CD4-positive, alpha-beta T cell (primary cell): ENCODE measurements around the gene GRK7. TPM values are rescaled to one million over a fixed set of nuclear protein-coding genes. Genes with fewer than 3 reads are reported as not detected.

Source experiments
- ATAC-seq: fragments of 200-7000 bp; cut with Tn5 transposase; one replicate; pipeline ENCODE4 v1.10.0; 2022; ENCODE audit warnings: mild to moderate bottlenecking; ENCODE audit not compliant: poor library complexity
- CTCF ChIA-PET: fragments of 350-600 bp; sonication (Branson Sonifier 250); formaldehyde crosslinking; loops from one replicate; lab custom pipeline; 2021; ENCODE audit warnings: antibody characterized with exemption, inconsistent platforms; lab: Charles Lee
- POLR2A ChIA-PET: fragments of 350-600 bp; sonication (Branson Sonifier 250); formaldehyde crosslinking; loops from one replicate; lab custom pipeline; 2021; ENCODE audit warnings: antibody characterized with exemption, inconsistent platforms; lab: Charles Lee
- DNase-seq, 14 experiments: peaks; one replicate each; pipeline ENCODE4 v3.0.0-alpha.2; 2013 to 2020; ENCODE audit warnings: mixed read lengths in 2 of 14
- H3K27ac ChIP-seq, 2 donors: one replicate each; pipeline versions ENCODE4 v1.5.1 to v1.7.0; 2013; ENCODE audit warnings: low read length in 2 of 2, low read depth in 1 of 2, mild to moderate bottlenecking in 1 of 2
- H3K27me3 ChIP-seq, 2 experiments: 1 replicate in 1 of 2; 2 replicates in 1 of 2; pipeline versions ENCODE4 v1.6.1 to v1.7.0; 2013; ENCODE audit warnings: low read length in 2 of 2, control low read depth in 1 of 2, mild to moderate bottlenecking in 1 of 2, moderate library complexity in 1 of 2; ENCODE audit not compliant: insufficient read depth in 2 of 2, control insufficient read depth in 1 of 2
- H3K36me3 ChIP-seq: one replicate; pipeline ENCODE4 v1.6.1; 2013; ENCODE audit warnings: low read length, control low read depth; ENCODE audit not compliant: insufficient read depth
- H3K4me1 ChIP-seq: one replicate; pipeline ENCODE4 v1.6.1; 2013; ENCODE audit warnings: low read length, control low read depth; ENCODE audit not compliant: insufficient read depth
- H3K4me3 ChIP-seq: one replicate; pipeline ENCODE4 v1.5.1; 2013; ENCODE audit warnings: mild to moderate bottlenecking, low read length, moderate library complexity
- H3K9me3 ChIP-seq, 2 experiments: 1 replicate in 1 of 2; 2 replicates in 1 of 2; pipeline versions ENCODE4 v1.6.1 to v1.7.0; 2013; ENCODE audit warnings: low read length in 2 of 2, mild to moderate bottlenecking in 2 of 2, control low read depth in 1 of 2, moderate library complexity in 1 of 2; ENCODE audit not compliant: control insufficient read depth in 1 of 2, insufficient read depth in 1 of 2
- H3K27ac Mint-ChIP-seq: one replicate; pipeline ENCODE4 v1.8.0; 2020; ENCODE audit warnings: mixed read lengths
- H3K27me3 Mint-ChIP-seq: one replicate; pipeline ENCODE4 v1.8.0; 2021; ENCODE audit warnings: mixed read lengths
- H3K36me3 Mint-ChIP-seq: one replicate; pipeline ENCODE4 v1.8.0; 2021; ENCODE audit warnings: low read depth, mixed read lengths
- H3K4me1 Mint-ChIP-seq: one replicate; pipeline ENCODE4 v1.8.0; 2021; ENCODE audit warnings: low read depth, mixed read lengths
- H3K4me3 Mint-ChIP-seq: one replicate; pipeline ENCODE4 v1.8.0; 2020; ENCODE audit warnings: mild to moderate bottlenecking, mixed read lengths
- H3K9me3 Mint-ChIP-seq: one replicate; pipeline ENCODE4 v1.8.0; 2020; ENCODE audit warnings: mixed read lengths
- intact Hi-C, 2 experiments: fragments of 100-400 bp; cut with DNase I in 1 of 2; cut with micrococcal nuclease in 1 of 2; formaldehyde crosslinking; loops; one replicate each; pipeline versions ENCODE4 v1.15.1 to v1.9.0; 2023 to 2025; cut with DNase I, micrococcal nuclease
- total RNA-seq, 174 experiments: library from RNA in 2 of 174; stranded (reverse) in 2 of 174; gene quantifications; one replicate each; pipeline ENCODE4 v1.2.3 and lab custom pipeline; 2021 to 2026
- TF ChIP-seq, protein P1 (sequence below): fragments of 200-600 bp; IDR thresholded peaks from one replicate; pipeline ENCODE4 v1.8.0; 2022; ENCODE audit warnings: antibody characterized with exemption, mild to moderate bottlenecking

GRK7 gene
- total RNA-seq, 2 experiments from 2014 or later: 0.19 to 0.22 TPM

DNA sequence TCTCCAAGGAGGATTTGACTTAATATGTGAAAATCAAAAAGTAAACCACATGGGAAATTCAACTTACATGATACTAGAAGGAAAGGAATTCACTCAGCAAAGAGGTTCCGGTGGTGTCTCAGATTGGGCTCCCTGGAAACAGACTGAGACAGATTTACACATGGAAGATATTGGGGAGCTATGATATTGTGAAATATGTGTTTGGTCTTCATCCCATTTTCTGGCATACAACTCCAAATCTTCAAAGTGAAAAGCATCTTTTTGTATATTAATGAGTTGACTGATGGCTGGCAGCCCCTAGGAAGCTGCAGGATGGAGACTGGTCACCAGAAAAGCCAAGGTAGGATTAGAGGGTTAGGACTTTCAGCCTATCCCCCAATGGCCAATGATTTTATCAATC, 29.3 kb downstream of the GRK7 start:
- Mint-ChIP-seq H3K9me3 (no peaks in the 10 kb centered on the region), H3K4me1 (peaks cover 38% of the 10 kb centered on the region), H3K36me3 (no peaks in the 10 kb centered on the region), H3K27ac (no peak overlapping the region), H3K4me3 (no peak overlapping the region), H3K27me3 (no peaks in the 10 kb centered on the region)
- Histone ChIP-seq H3K27me3 (no peaks in the 10 kb centered on the region), H3K4me3 (no peak overlapping the region), H3K36me3 (no peaks in the 10 kb centered on the region), H3K9me3 (no peaks in the 10 kb centered on the region), H3K4me1 (peaks cover 38% of the 10 kb centered on the region), H3K27ac (no peak overlapping the region)
- ATAC-seq: no peak
- ChIA-PET POLR2A (interaction anchor here (1.3 to 1.4 kb wide), 2 partner anchors 54 to 83 kb away, joined by 3 to 6 read pairs; no protein-coding TSS in a partner anchor), CTCF (no interaction called here)
- intact Hi-C loops: loop anchor here in 1 of 2 experiments (10.0 kb wide), 1 partner anchor 58 kb away; the partner anchor contains the start of gene RNF7
- no peak for DNase-seq
- TF ChIP-seq, protein P1, sequence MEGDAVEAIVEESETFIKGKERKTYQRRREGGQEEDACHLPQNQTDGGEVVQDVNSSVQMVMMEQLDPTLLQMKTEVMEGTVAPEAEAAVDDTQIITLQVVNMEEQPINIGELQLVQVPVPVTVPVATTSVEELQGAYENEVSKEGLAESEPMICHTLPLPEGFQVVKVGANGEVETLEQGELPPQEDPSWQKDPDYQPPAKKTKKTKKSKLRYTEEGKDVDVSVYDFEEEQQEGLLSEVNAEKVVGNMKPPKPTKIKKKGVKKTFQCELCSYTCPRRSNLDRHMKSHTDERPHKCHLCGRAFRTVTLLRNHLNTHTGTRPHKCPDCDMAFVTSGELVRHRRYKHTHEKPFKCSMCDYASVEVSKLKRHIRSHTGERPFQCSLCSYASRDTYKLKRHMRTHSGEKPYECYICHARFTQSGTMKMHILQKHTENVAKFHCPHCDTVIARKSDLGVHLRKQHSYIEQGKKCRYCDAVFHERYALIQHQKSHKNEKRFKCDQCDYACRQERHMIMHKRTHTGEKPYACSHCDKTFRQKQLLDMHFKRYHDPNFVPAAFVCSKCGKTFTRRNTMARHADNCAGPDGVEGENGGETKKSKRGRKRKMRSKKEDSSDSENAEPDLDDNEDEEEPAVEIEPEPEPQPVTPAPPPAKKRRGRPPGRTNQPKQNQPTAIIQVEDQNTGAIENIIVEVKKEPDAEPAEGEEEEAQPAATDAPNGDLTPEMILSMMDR: no peak

DNA sequence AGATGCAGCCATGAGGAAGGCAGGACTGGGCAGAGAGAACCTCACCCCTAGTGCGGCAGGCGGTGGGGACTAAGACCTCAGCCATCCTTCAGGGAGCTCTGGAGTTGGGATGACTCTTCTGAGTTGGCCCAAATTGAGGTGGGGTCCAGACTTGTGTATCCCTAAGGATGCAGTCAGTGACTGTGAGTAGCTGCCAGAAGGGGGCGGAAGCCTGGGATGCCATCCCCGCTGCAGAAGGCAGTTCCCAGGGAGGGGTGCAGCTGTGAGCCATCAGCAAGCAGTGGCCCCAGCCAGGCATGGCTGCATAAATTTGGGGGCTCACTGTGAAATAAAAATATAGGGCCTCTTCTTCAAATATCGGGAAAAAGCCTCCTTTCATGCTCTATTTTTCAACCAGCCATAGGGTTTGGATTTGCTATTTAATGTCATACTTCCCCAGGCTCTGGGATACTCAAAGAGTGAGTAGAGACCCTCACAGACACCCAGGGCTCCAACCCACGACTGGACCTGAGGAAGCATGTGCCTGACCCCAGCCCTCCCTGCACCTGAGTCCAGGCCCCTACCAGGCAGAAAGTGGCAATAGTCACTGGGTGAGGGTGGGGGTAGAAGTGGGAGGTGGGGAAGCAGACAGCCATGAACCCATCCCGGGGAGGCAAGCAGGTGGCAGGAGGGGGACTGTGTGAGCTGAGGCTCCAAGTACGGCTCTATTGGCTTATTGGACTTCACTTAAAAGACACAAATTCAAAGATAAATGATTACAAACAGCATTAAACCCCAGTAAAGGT, 30.5 kb downstream of the GRK7 start:
- Mint-ChIP-seq H3K4me3 (no peak overlapping the region), H3K36me3 (no peaks in the 10 kb centered on the region), H3K9me3 (no peaks in the 10 kb centered on the region), H3K4me1 (peaks cover 50% of the 10 kb centered on the region), H3K27ac (peak overlapping the region; percentile 93), H3K27me3 (no peaks in the 10 kb centered on the region)
- intact Hi-C loops: loop anchor here in 1 of 2 experiments (10.0 kb wide), 1 partner anchor 59 kb away; the partner anchor contains the start of gene RNF7
- ATAC-seq (no peak), DNase-seq (no peak)
- Histone ChIP-seq H3K4me3 (no peak overlapping the region), H3K36me3 (no peaks in the 10 kb centered on the region), H3K9me3 (no peaks in the 10 kb centered on the region), H3K27ac (no peak overlapping the region), H3K27me3 (no peaks in the 10 kb centered on the region), H3K4me1 (peaks cover 50% of the 10 kb centered on the region)
- POLR2A ChIA-PET: interaction anchor here (1.3 to 1.4 kb wide), 2 partner anchors 55 to 82 kb away, joined by 3 to 6 read pairs; no protein-coding TSS in a partner anchor
- CTCF ChIA-PET: no interaction called here
- TF ChIP-seq, protein P1: no peak

DNA sequence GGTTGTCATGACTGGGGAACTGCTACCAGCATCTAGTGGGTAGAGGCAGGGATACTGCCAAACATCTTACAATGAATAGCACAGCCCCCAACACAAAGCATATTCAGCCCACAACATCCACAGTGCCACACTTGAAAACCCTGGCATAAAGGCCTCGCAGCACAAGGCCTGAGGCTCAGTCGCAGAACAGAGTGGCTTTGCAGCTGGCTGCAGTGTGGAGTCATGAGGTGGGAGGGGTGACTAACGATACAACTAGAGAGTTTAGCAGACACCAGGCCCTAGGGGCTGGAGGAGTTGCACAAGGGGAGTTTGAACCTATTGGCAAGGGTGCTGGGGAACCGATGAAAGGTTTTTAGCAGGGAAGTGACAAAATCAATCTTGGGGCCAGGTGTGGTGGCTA, 32.1 kb downstream of the GRK7 start:
- Mint-ChIP-seq H3K27me3 (no peaks in the 10 kb centered on the region), H3K36me3 (no peaks in the 10 kb centered on the region), H3K27ac (peak overlapping the region; percentile 93), H3K4me3 (peak overlapping the region; percentile 83), H3K9me3 (no peaks in the 10 kb centered on the region), H3K4me1 (peaks cover 63% of the 10 kb centered on the region)
- TF ChIP-seq, protein P1: no peak
- no peak overlapping the region for H3K4me3 ChIP-seq
- H3K9me3 ChIP-seq: no peaks in the 10 kb centered on the region
- intact Hi-C loops: loop anchor here in 1 of 2 experiments (10.0 kb wide), 1 partner anchor 60 kb away; the partner anchor contains the start of gene RNF7
- POLR2A ChIA-PET: interaction anchor here (3.5 kb wide), 1 partner anchor 56 kb away, joined by 69 read pairs; the partner anchor contains the start of gene RNF7
- no peaks in the 10 kb centered on the region for H3K27me3 ChIP-seq
- H3K27ac ChIP-seq: no peak overlapping the region
- peaks cover 56% of the 10 kb centered on the region for H3K4me1 ChIP-seq
- CTCF ChIA-PET: interaction anchor here (3.3 kb wide), 1 partner anchor 80 kb away, joined by 22 read pairs; no protein-coding TSS in a partner anchor
- peak in 1 of 14 experiments; percentile 14 for DNase-seq
- ATAC-seq: no peak
- no peaks in the 10 kb centered on the region for H3K36me3 ChIP-seq
